ENCODE data around the gene TAS2R40. TPM values are rescaled to one million over a fixed set of nuclear protein-coding genes. Genes with fewer than 3 reads are reported as not detected.

Gene TAS2R40
- total and polyA plus RNA-seq, 11 donors = not detected

GRCh38 chr7:143247372-143247771 lies 25.5 kb downstream of the TAS2R40 start:
- no peak overlapping the region for H3K4me3 ChIP-seq
- TF ChIP-seq POLR2A (IDR thresholded peaks at IDR 0.05) (no peak), CTCF (IDR thresholded peaks at IDR 0.05) (no peak)
- intact Hi-C loops (cut with DNase I) = loop anchor here in 5 of 10 donors (5.0 to 10.0 kb wide), 5 partner anchors 40 to 267 kb away; partner anchors contain the start of genes CASP2 (in 1 of the 5) and EPHA1 (in 1 of the 5)
- DNase-seq (no peak), ATAC-seq (no peak)
- peaks cover 0 to 50% (median 0%) of the 10 kb centered on the region in 12 donors for H3K4me1 ChIP-seq
- no peaks in the 10 kb centered on the region for H3K36me3 ChIP-seq
- no peak overlapping the region for H3K27ac ChIP-seq
- 23 to 56% (median 53%) methylated on average over 1 of the region's 1 CpG for WGBS, 4 donors
- H3K27me3 ChIP-seq = no peaks in the 10 kb centered on the region
- peaks cover 0 to 11% (median 0%) of the 10 kb centered on the region in 12 donors for H3K9me3 ChIP-seq

GRCh38 chr7:143248761-143249354 lies 27.0 kb downstream of the TAS2R40 start:
- WGBS, 4 donors = 80 to 88% (median 87%) methylated on average over 2 of the region's 2 CpGs

GRCh38 chr7:143250199-143250598 lies 28.4 kb downstream of the TAS2R40 start:
- TF ChIP-seq CTCF (IDR thresholded peaks at IDR 0.05) (no peak), POLR2A (IDR thresholded peaks at IDR 0.05) (no peak)
- Histone ChIP-seq H3K4me1 (peaks cover 0 to 43% (median 0%) of the 10 kb centered on the region in 12 donors), H3K4me3 (no peak overlapping the region), H3K36me3 (no peaks in the 10 kb centered on the region), H3K27ac (peak overlapping the region in 1 of 12 donors; percentile 35), H3K9me3 (peaks cover 0 to 11% (median 0%) of the 10 kb centered on the region in 12 donors), H3K27me3 (no peaks in the 10 kb centered on the region)
- intact Hi-C loops (cut with DNase I) = no loop called here
- no peak for DNase-seq
- ATAC-seq = no peak

More at GRCh38 chr7:143248761-143249354, 27.0 kb downstream of the TAS2R40 start:
- intact Hi-C loops (cut with DNase I) = loop anchor here in 5 of 10 donors (5.0 to 10.0 kb wide), 5 partner anchors 38 to 266 kb away; partner anchors contain the start of genes CASP2 (in 1 of the 5) and EPHA1 (in 1 of the 5)
- TF ChIP-seq CTCF (IDR thresholded peaks at IDR 0.05) (no peak), POLR2A (IDR thresholded peaks at IDR 0.05) (no peak)
- Histone ChIP-seq H3K9me3 (peaks cover 0 to 11% (median 0%) of the 10 kb centered on the region in 12 donors), H3K4me1 (peaks cover 0 to 52% (median 0%) of the 10 kb centered on the region in 12 donors), H3K27ac (no peak overlapping the region), H3K4me3 (no peak overlapping the region), H3K27me3 (no peaks in the 10 kb centered on the region), H3K36me3 (no peaks in the 10 kb centered on the region)
- ATAC-seq = no peak
- DNase-seq = no peak

- no peak overlapping the region for H3K4me3 ChIP-seq
- H3K4me1 ChIP-seq = peaks cover 0 to 37% (median 0%) of the 10 kb centered on the region in 12 donors
- WGBS, 4 donors = 92 to 99% (median 95%) methylated on average over 1 of the region's 1 CpG
- peaks cover 0 to 11% (median 0%) of the 10 kb centered on the region in 12 donors for H3K9me3 ChIP-seq
- intact Hi-C loops (cut with DNase I) = no loop called here
- no peak for DNase-seq
- H3K27me3 ChIP-seq = no peaks in the 10 kb centered on the region
- H3K36me3 ChIP-seq = no peaks in the 10 kb centered on the region
- no peak for ATAC-seq
- H3K27ac ChIP-seq = peak overlapping the region in 1 of 12 donors; percentile 35
- TF ChIP-seq CTCF (IDR thresholded peaks at IDR 0.05) (no peak), POLR2A (IDR thresholded peaks at IDR 0.05) (no peak)
Observed at GRCh38 chr7:143250822-143251221, 29.0 kb downstream of the TAS2R40 start.

Data from heart left ventricle (tissue), 16 donors.